IMR-90 (cell line): ENCODE results near the gene PATJ. TPM values are rescaled to one million over a fixed set of nuclear protein-coding genes. Genes with fewer than 3 reads are reported as not detected.

ENCODE experiments used
- ATAC-seq: fragments of 200-7000 bp; cut with Tn5 transposase; 2 replicates; pipeline ENCODE4 v1.9.1; 2020; ENCODE audit warnings: low read depth, mild to moderate bottlenecking, moderate library complexity
- BruUV-seq: library from RNA; stranded (reverse); fragments of 400-500 nt; replicated peaks from 2 replicates; lab custom pipeline; 2021; lab: Mats Ljungman, UMichigan
- CTCF ChIA-PET: fragments of 300-600 bp; formaldehyde crosslinking; extraction: SDS; loops from one replicate; lab custom pipeline; 2021; ENCODE audit warnings: antibody characterized with exemption; lab: Yijun Ruan, JAX
- POLR2A ChIA-PET: fragments of 300-600 bp; sonication (Branson Sonifier 250); formaldehyde crosslinking; loops from one replicate; lab custom pipeline; 2022; ENCODE audit warnings: antibody characterized with exemption; ENCODE audit not compliant: unreplicated experiment; lab: Charles Lee
- DNase-seq: peaks from one replicate; pipeline ENCODE4 v3.0.0; 2013
- H2AFZ ChIP-seq: replicated peaks from 2 replicates; pipeline ENCODE3; 2013; ENCODE audit warnings: low read length, mild to moderate bottlenecking; ENCODE audit not compliant: poor library complexity
- H2AK5ac ChIP-seq: 2 replicates; pipeline ENCODE4 v1.6.1; 2013; ENCODE audit warnings: low read depth, low read length, inconsistent platforms
- H2AK9ac ChIP-seq: replicated peaks from 2 replicates; pipeline ENCODE3; 2013; ENCODE audit warnings: mild to moderate bottlenecking, low read depth, low read length, moderate library complexity; ENCODE audit not compliant: poor library complexity
- H2BK120ac ChIP-seq: 2 replicates; pipeline ENCODE4 v1.6.1; 2013; ENCODE audit warnings: low read depth, low read length, inconsistent platforms
- H2BK15ac ChIP-seq: 3 replicates; pipeline ENCODE4 v1.6.1; 2013; ENCODE audit warnings: low read depth, low read length, inconsistent platforms
- H2BK20ac ChIP-seq: 2 replicates; pipeline ENCODE4 v1.6.1; 2013; ENCODE audit warnings: low read depth, mild to moderate bottlenecking, inconsistent platforms, low read length, moderate library complexity
- H2BK5ac ChIP-seq: 2 replicates; pipeline ENCODE4 v1.6.1; 2013; ENCODE audit warnings: mild to moderate bottlenecking, low read depth, low read length, inconsistent platforms; ENCODE audit not compliant: poor library complexity, severe bottlenecking
- H3K14ac ChIP-seq: replicated peaks from 2 replicates; pipeline ENCODE4 v1.6.1; 2013; ENCODE audit warnings: low read depth, low read length, inconsistent platforms
- H3K18ac ChIP-seq: 2 replicates; pipeline ENCODE4 v1.6.1; 2013; ENCODE audit warnings: low read depth, low read length, control low read depth
- H3K23ac ChIP-seq: 2 replicates; pipeline ENCODE4 v1.6.1; 2013; ENCODE audit warnings: low read depth, low read length, inconsistent platforms
- H3K27ac ChIP-seq: 2 replicates; pipeline ENCODE4 v1.5.1; 2013; ENCODE audit warnings: mild to moderate bottlenecking, control low read depth, low read length; ENCODE audit not compliant: insufficient read depth
- H3K27me3 ChIP-seq: 2 replicates; pipeline ENCODE4 v1.6.1; 2013; ENCODE audit warnings: low read length; ENCODE audit not compliant: control insufficient read depth, insufficient read depth
- H3K36me3 ChIP-seq: 2 replicates; pipeline ENCODE4 v1.6.1; 2013; ENCODE audit warnings: low read length, mixed read lengths; ENCODE audit not compliant: control insufficient read depth, insufficient read depth
- H3K4ac ChIP-seq: 2 replicates; pipeline ENCODE4 v1.6.1; 2013; ENCODE audit warnings: low read depth, low read length, inconsistent platforms
- H3K4me1 ChIP-seq: 2 replicates; pipeline ENCODE4 v1.6.1; 2013; ENCODE audit warnings: low read length, mixed read lengths; ENCODE audit not compliant: control insufficient read depth, insufficient read depth
- H3K4me2 ChIP-seq: 2 replicates; pipeline ENCODE4 v1.6.1; 2013; ENCODE audit warnings: low read depth, mild to moderate bottlenecking, control low read depth, low read length, moderate library complexity
- H3K4me3 ChIP-seq: 2 replicates; pipeline ENCODE4 v1.5.1; 2013; ENCODE audit warnings: low read depth, mild to moderate bottlenecking, control low read depth, low read length, moderate library complexity; ENCODE audit not compliant: insufficient read depth
- H3K56ac ChIP-seq: 2 replicates; pipeline ENCODE4 v1.6.1; 2013; ENCODE audit warnings: low read length, inconsistent platforms; ENCODE audit not compliant: insufficient read depth; ENCODE audit errors: extremely low read depth
- H3K79me1 ChIP-seq, 2 experiments: 2 replicates each; pipeline ENCODE4 v1.6.1; 2013; ENCODE audit warnings: low read length in 2 of 2, inconsistent platforms in 1 of 2, low read depth in 1 of 2
- H3K9ac ChIP-seq: 2 replicates; pipeline ENCODE4 v1.6.1; 2013; ENCODE audit warnings: low read depth, low read length, control low read depth
- H3K9me1 ChIP-seq: 2 replicates; pipeline ENCODE4 v1.6.1; 2013; ENCODE audit warnings: low read length, inconsistent platforms; ENCODE audit not compliant: insufficient read depth
- H3K9me3 ChIP-seq: 2 replicates; pipeline ENCODE4 v1.6.1; 2013; ENCODE audit warnings: low read length; ENCODE audit not compliant: control insufficient read depth, insufficient read depth
- H4K20me1 ChIP-seq: 2 replicates; pipeline ENCODE4 v1.6.1; 2013; ENCODE audit warnings: low read length, inconsistent platforms; ENCODE audit not compliant: insufficient read depth
- H4K5ac ChIP-seq: 2 replicates; pipeline ENCODE4 v1.6.1; 2013; ENCODE audit warnings: mild to moderate bottlenecking, low read depth, low read length, control low read depth
- H4K8ac ChIP-seq, 2 experiments: 2 replicates each; pipeline ENCODE4 v1.6.1; 2013; ENCODE audit warnings: low read depth in 2 of 2, low read length in 2 of 2, control low read depth in 1 of 2, inconsistent platforms in 1 of 2
- H4K91ac ChIP-seq: 2 replicates; pipeline ENCODE4 v1.6.1; 2013; ENCODE audit warnings: low read depth, low read length, inconsistent platforms; ENCODE audit not compliant: insufficient read depth
- BHLHE40 ChIP-seq: fragments of 150-350 bp; IDR thresholded peaks from 2 replicates; pipeline ENCODE4 v1.6.1; 2016; ENCODE audit warnings: mild to moderate bottlenecking, low read depth, low read length
- CEBPB ChIP-seq: IDR thresholded peaks from 2 replicates; pipeline ENCODE4 v1.6.1; 2012; ENCODE audit warnings: low read depth, low read length, improper control_type of control experiment
- CHD1 ChIP-seq: IDR thresholded peaks from 2 replicates; pipeline ENCODE4 v1.6.1; 2012; ENCODE audit warnings: low read depth, low read length, improper control_type of control experiment
- CTCF ChIP-seq: conservative IDR thresholded peaks from 2 replicates; pipeline ENCODE4 v1.5.1; 2012; ENCODE audit warnings: mild to moderate bottlenecking, low read depth, low read length, improper control_type of control experiment
- MAFK ChIP-seq: IDR thresholded peaks from 2 replicates; pipeline ENCODE4 v1.6.1; 2012; ENCODE audit warnings: low read depth, low read length, improper control_type of control experiment
- MAZ ChIP-seq: IDR thresholded peaks from 2 replicates; pipeline ENCODE4 v1.6.1; 2012; ENCODE audit warnings: low read depth, mild to moderate bottlenecking, low read length, improper control_type of control experiment, moderate library complexity, borderline replicate concordance
- NFE2L2 ChIP-seq: fragments of 150-350 bp; IDR thresholded peaks from 2 replicates; pipeline ENCODE4 v1.6.1; 2016; ENCODE audit warnings: low read depth, mild to moderate bottlenecking, low read length
- RAD21 ChIP-seq: IDR thresholded peaks from 2 replicates; pipeline ENCODE4 v1.6.1; 2012; ENCODE audit warnings: low read length, improper control_type of control experiment
- RCOR1 ChIP-seq: IDR thresholded peaks from 2 replicates; pipeline ENCODE4 v1.6.1; 2012; ENCODE audit warnings: mild to moderate bottlenecking, low read length, improper control_type of control experiment; ENCODE audit not compliant: insufficient replicate concordance
- SMC3 ChIP-seq: fragments of 150-350 bp; IDR thresholded peaks from 2 replicates; pipeline ENCODE4 v1.6.1; 2016; ENCODE audit warnings: low read depth, mild to moderate bottlenecking, antibody characterized with exemption, low read length, moderate library complexity
- WGBS, 2 experiments: methylation state at CpG; one replicate each; pipeline versions ENCODE4 v1.1.5 to v1.1.7; 2013; ENCODE audit warnings: missing lambda C conversion rate in 2 of 2; ENCODE audit not compliant: insufficient read length in 1 of 2; ENCODE audit errors: extremely low coverage in 2 of 2; 5-methylcytosine and 5-hydroxymethylcytosine counted together
- dilution Hi-C: fragments of 300-500 bp; cut with HindIII; formaldehyde crosslinking; loops from one replicate; pipeline ENCODE4 v1.14.3; 2018; ENCODE audit warnings: low sequenced_read_pairs; ENCODE audit not compliant: unreplicated experiment
- in situ Hi-C: fragments of 300-500 bp; cut with MboI; formaldehyde crosslinking; loops from 3 replicates; pipeline ENCODE4 v1.14.3; 2019; ENCODE audit warnings: low sequenced_read_pairs, inconsistent platforms, mixed read lengths
- intact Hi-C: fragments of 100-400 bp; cut with micrococcal nuclease; formaldehyde crosslinking; loops from 2 replicates; pipeline ENCODE4 v1.10.0; 2022
- polyA plus RNA-seq, 3 experiments: library from polyadenylated mRNA; depleted of rRNA; stranded (reverse); fragments of >200 nt; gene quantifications; 2 replicates each; pipeline ENCODE4 v1.2.3, GENCODE V29; 2012; ENCODE audit warnings: low replicate concordance in 1 of 3
- total RNA-seq: library from RNA; depleted of rRNA; stranded (reverse); fragments of >200 nt; gene quantifications from 2 replicates; pipeline ENCODE4 v1.2.3, GENCODE V29; 2012
- TF ChIP-seq, protein P1 (sequence below): fragments of 150-350 bp; IDR thresholded peaks from 2 replicates; pipeline ENCODE4 v1.6.1; 2016; ENCODE audit warnings: low read depth, mild to moderate bottlenecking, low read length, moderate library complexity, borderline replicate concordance

Gene PATJ
- total and polyA plus RNA-seq, 2 of the 4 experiments (the other 2 are of a cell fraction) = 2.0 to 3.4 TPM

DNA sequence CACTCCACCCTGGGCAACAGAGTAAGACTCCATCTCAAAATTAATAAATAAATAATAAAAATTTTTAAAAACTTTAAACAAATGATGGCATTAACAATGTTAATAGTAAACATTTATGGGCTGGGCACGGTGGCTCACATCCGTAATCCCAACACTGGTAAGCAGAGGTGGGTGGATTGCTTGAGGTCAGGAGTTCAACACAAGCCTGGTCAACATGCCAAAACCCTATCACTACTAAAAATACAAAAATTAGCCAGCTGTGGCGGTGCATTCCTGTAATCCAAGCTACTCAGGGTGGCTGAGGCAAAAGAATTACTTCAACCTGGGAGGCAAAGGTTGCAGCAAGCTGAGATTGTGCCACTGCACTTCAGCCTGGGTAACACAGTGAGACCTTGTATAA lies 443.4 kb downstream of the PATJ start:
- Histone ChIP-seq H3K23ac (no peak overlapping the region), H2AK9ac (no peak overlapping the region), H2BK15ac (no peak overlapping the region), H3K27ac (no peak overlapping the region), H4K5ac (no peak overlapping the region), H3K18ac (no peak overlapping the region), H3K4ac (no peak overlapping the region), H3K4me1 (no peaks in the 10 kb centered on the region), H3K27me3 (no peaks in the 10 kb centered on the region; the same call in 1 of the 2 replicates), H3K79me1 (no peaks in the 10 kb centered on the region), H4K8ac (no peak overlapping the region), H3K9ac (no peak overlapping the region), H3K4me2 (no peak overlapping the region), H2BK120ac (no peak overlapping the region), H3K9me1 (no peaks in the 10 kb centered on the region), H2AK5ac (no peak overlapping the region), H2AFZ (no peak overlapping the region), H4K20me1 (no peaks in the 10 kb centered on the region), H3K36me3 (no peaks in the 10 kb centered on the region), H3K56ac (no peak overlapping the region), H3K14ac (no peak overlapping the region), H2BK20ac (no peak overlapping the region), H2BK5ac (no peak overlapping the region), H3K9me3 (no peaks in the 10 kb centered on the region), H4K91ac (no peak overlapping the region), H3K4me3 (no peak overlapping the region)
- ATAC-seq (no peak), DNase-seq (no peak)
- no CpG with 5 or more reads among the region's 3 CpGs for WGBS, 2 experiments
- POLR2A ChIA-PET = no interaction called here
- no TSS peak for BruUV-seq
- dilution Hi-C loops = no loop called here
- intact Hi-C loops = no loop called here
- CTCF ChIA-PET = interaction anchor here (0.7 kb wide), 1 partner anchor 9 kb away, joined by 7 read pairs; no protein-coding TSS in a partner anchor
- in situ Hi-C loops = loop anchor here (25.0 kb wide), 1 partner anchor 552 kb away; no protein-coding TSS in a partner anchor
- TF ChIP-seq MAFK (no peak), BHLHE40 (no peak), CTCF (no peak), CHD1 (no peak), CEBPB (no peak), RCOR1 (no peak), NFE2L2 (no peak), MAZ (no peak), RAD21 (no peak), SMC3 (no peak)
- TF ChIP-seq, protein P1, sequence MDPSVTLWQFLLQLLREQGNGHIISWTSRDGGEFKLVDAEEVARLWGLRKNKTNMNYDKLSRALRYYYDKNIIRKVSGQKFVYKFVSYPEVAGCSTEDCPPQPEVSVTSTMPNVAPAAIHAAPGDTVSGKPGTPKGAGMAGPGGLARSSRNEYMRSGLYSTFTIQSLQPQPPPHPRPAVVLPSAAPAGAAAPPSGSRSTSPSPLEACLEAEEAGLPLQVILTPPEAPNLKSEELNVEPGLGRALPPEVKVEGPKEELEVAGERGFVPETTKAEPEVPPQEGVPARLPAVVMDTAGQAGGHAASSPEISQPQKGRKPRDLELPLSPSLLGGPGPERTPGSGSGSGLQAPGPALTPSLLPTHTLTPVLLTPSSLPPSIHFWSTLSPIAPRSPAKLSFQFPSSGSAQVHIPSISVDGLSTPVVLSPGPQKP = no peak
